IMR-90 (cell line): ENCODE data around the gene CEL. TPM values are rescaled to one million over a fixed set of nuclear protein-coding genes. Genes with fewer than 3 reads are reported as not detected.

ENCODE experiments used
- ATAC-seq: fragments of 200-7000 bp; cut with Tn5 transposase; 2 replicates; pipeline ENCODE4 v1.9.1; 2020; ENCODE audit warnings: low read depth, mild to moderate bottlenecking, moderate library complexity
- BruUV-seq: library from RNA; stranded (reverse); fragments of 400-500 nt; replicated peaks from 2 replicates; lab custom pipeline; 2021; lab: Mats Ljungman, UMichigan
- CTCF ChIA-PET: fragments of 300-600 bp; formaldehyde crosslinking; extraction: SDS; loops from one replicate; lab custom pipeline; 2021; ENCODE audit warnings: antibody characterized with exemption; lab: Yijun Ruan, JAX
- POLR2A ChIA-PET: fragments of 300-600 bp; sonication (Branson Sonifier 250); formaldehyde crosslinking; loops from one replicate; lab custom pipeline; 2022; ENCODE audit warnings: antibody characterized with exemption; ENCODE audit not compliant: unreplicated experiment; lab: Charles Lee
- DNase-seq: peaks from one replicate; pipeline ENCODE4 v3.0.0; 2013
- H2AFZ ChIP-seq: replicated peaks from 2 replicates; pipeline ENCODE3; 2013; ENCODE audit warnings: low read length, mild to moderate bottlenecking; ENCODE audit not compliant: poor library complexity
- H2AK5ac ChIP-seq: 2 replicates; pipeline ENCODE4 v1.6.1; 2013; ENCODE audit warnings: low read depth, low read length, inconsistent platforms
- H2AK9ac ChIP-seq: replicated peaks from 2 replicates; pipeline ENCODE3; 2013; ENCODE audit warnings: mild to moderate bottlenecking, low read depth, low read length, moderate library complexity; ENCODE audit not compliant: poor library complexity
- H2BK120ac ChIP-seq: 2 replicates; pipeline ENCODE4 v1.6.1; 2013; ENCODE audit warnings: low read depth, low read length, inconsistent platforms
- H2BK15ac ChIP-seq: 3 replicates; pipeline ENCODE4 v1.6.1; 2013; ENCODE audit warnings: low read depth, low read length, inconsistent platforms
- H2BK20ac ChIP-seq: 2 replicates; pipeline ENCODE4 v1.6.1; 2013; ENCODE audit warnings: low read depth, mild to moderate bottlenecking, inconsistent platforms, low read length, moderate library complexity
- H2BK5ac ChIP-seq: 2 replicates; pipeline ENCODE4 v1.6.1; 2013; ENCODE audit warnings: mild to moderate bottlenecking, low read depth, low read length, inconsistent platforms; ENCODE audit not compliant: poor library complexity, severe bottlenecking
- H3K14ac ChIP-seq: replicated peaks from 2 replicates; pipeline ENCODE4 v1.6.1; 2013; ENCODE audit warnings: low read depth, low read length, inconsistent platforms
- H3K18ac ChIP-seq: 2 replicates; pipeline ENCODE4 v1.6.1; 2013; ENCODE audit warnings: low read depth, low read length, control low read depth
- H3K23ac ChIP-seq: 2 replicates; pipeline ENCODE4 v1.6.1; 2013; ENCODE audit warnings: low read depth, low read length, inconsistent platforms
- H3K27ac ChIP-seq: 2 replicates; pipeline ENCODE4 v1.5.1; 2013; ENCODE audit warnings: mild to moderate bottlenecking, control low read depth, low read length; ENCODE audit not compliant: insufficient read depth
- H3K27me3 ChIP-seq: 2 replicates; pipeline ENCODE4 v1.6.1; 2013; ENCODE audit warnings: low read length; ENCODE audit not compliant: control insufficient read depth, insufficient read depth
- H3K36me3 ChIP-seq: 2 replicates; pipeline ENCODE4 v1.6.1; 2013; ENCODE audit warnings: low read length, mixed read lengths; ENCODE audit not compliant: control insufficient read depth, insufficient read depth
- H3K4ac ChIP-seq: 2 replicates; pipeline ENCODE4 v1.6.1; 2013; ENCODE audit warnings: low read depth, low read length, inconsistent platforms
- H3K4me1 ChIP-seq: 2 replicates; pipeline ENCODE4 v1.6.1; 2013; ENCODE audit warnings: low read length, mixed read lengths; ENCODE audit not compliant: control insufficient read depth, insufficient read depth
- H3K4me2 ChIP-seq: 2 replicates; pipeline ENCODE4 v1.6.1; 2013; ENCODE audit warnings: low read depth, mild to moderate bottlenecking, control low read depth, low read length, moderate library complexity
- H3K4me3 ChIP-seq: 2 replicates; pipeline ENCODE4 v1.5.1; 2013; ENCODE audit warnings: low read depth, mild to moderate bottlenecking, control low read depth, low read length, moderate library complexity; ENCODE audit not compliant: insufficient read depth
- H3K56ac ChIP-seq: 2 replicates; pipeline ENCODE4 v1.6.1; 2013; ENCODE audit warnings: low read length, inconsistent platforms; ENCODE audit not compliant: insufficient read depth; ENCODE audit errors: extremely low read depth
- H3K79me1 ChIP-seq, 2 experiments: 2 replicates each; pipeline ENCODE4 v1.6.1; 2013; ENCODE audit warnings: low read length in 2 of 2, inconsistent platforms in 1 of 2, low read depth in 1 of 2
- H3K9ac ChIP-seq: 2 replicates; pipeline ENCODE4 v1.6.1; 2013; ENCODE audit warnings: low read depth, low read length, control low read depth
- H3K9me1 ChIP-seq: 2 replicates; pipeline ENCODE4 v1.6.1; 2013; ENCODE audit warnings: low read length, inconsistent platforms; ENCODE audit not compliant: insufficient read depth
- H3K9me3 ChIP-seq: 2 replicates; pipeline ENCODE4 v1.6.1; 2013; ENCODE audit warnings: low read length; ENCODE audit not compliant: control insufficient read depth, insufficient read depth
- H4K20me1 ChIP-seq: 2 replicates; pipeline ENCODE4 v1.6.1; 2013; ENCODE audit warnings: low read length, inconsistent platforms; ENCODE audit not compliant: insufficient read depth
- H4K5ac ChIP-seq: 2 replicates; pipeline ENCODE4 v1.6.1; 2013; ENCODE audit warnings: mild to moderate bottlenecking, low read depth, low read length, control low read depth
- H4K8ac ChIP-seq, 2 experiments: 2 replicates each; pipeline ENCODE4 v1.6.1; 2013; ENCODE audit warnings: low read depth in 2 of 2, low read length in 2 of 2, control low read depth in 1 of 2, inconsistent platforms in 1 of 2
- H4K91ac ChIP-seq: 2 replicates; pipeline ENCODE4 v1.6.1; 2013; ENCODE audit warnings: low read depth, low read length, inconsistent platforms; ENCODE audit not compliant: insufficient read depth
- BHLHE40 ChIP-seq: fragments of 150-350 bp; IDR thresholded peaks from 2 replicates; pipeline ENCODE4 v1.6.1; 2016; ENCODE audit warnings: mild to moderate bottlenecking, low read depth, low read length
- CEBPB ChIP-seq: IDR thresholded peaks from 2 replicates; pipeline ENCODE4 v1.6.1; 2012; ENCODE audit warnings: low read depth, low read length, improper control_type of control experiment
- ELK1 ChIP-seq: fragments of 150-350 bp; IDR thresholded peaks from 2 replicates; pipeline ENCODE4 v1.6.1; 2016; ENCODE audit warnings: low read depth, mild to moderate bottlenecking, low read length, moderate library complexity, borderline replicate concordance
- MAFK ChIP-seq: IDR thresholded peaks from 2 replicates; pipeline ENCODE4 v1.6.1; 2012; ENCODE audit warnings: low read depth, low read length, improper control_type of control experiment
- MAZ ChIP-seq: IDR thresholded peaks from 2 replicates; pipeline ENCODE4 v1.6.1; 2012; ENCODE audit warnings: low read depth, mild to moderate bottlenecking, low read length, improper control_type of control experiment, moderate library complexity, borderline replicate concordance
- MXI1 ChIP-seq: IDR thresholded peaks from 2 replicates; pipeline ENCODE4 v1.6.1; 2012; ENCODE audit warnings: low read depth, mild to moderate bottlenecking, low read length, moderate library complexity, borderline replicate concordance
- NFE2L2 ChIP-seq: fragments of 150-350 bp; IDR thresholded peaks from 2 replicates; pipeline ENCODE4 v1.6.1; 2016; ENCODE audit warnings: low read depth, mild to moderate bottlenecking, low read length
- RAD21 ChIP-seq: IDR thresholded peaks from 2 replicates; pipeline ENCODE4 v1.6.1; 2012; ENCODE audit warnings: low read length, improper control_type of control experiment
- RCOR1 ChIP-seq: IDR thresholded peaks from 2 replicates; pipeline ENCODE4 v1.6.1; 2012; ENCODE audit warnings: mild to moderate bottlenecking, low read length, improper control_type of control experiment; ENCODE audit not compliant: insufficient replicate concordance
- RFX5 ChIP-seq: IDR thresholded peaks from 2 replicates; pipeline ENCODE4 v1.8.0; 2012; ENCODE audit warnings: low read depth, mild to moderate bottlenecking, low read length, moderate library complexity
- SMC3 ChIP-seq: fragments of 150-350 bp; IDR thresholded peaks from 2 replicates; pipeline ENCODE4 v1.6.1; 2016; ENCODE audit warnings: low read depth, mild to moderate bottlenecking, antibody characterized with exemption, low read length, moderate library complexity
- USF2 ChIP-seq: fragments of 150-350 bp; IDR thresholded peaks from 2 replicates; pipeline ENCODE4 v1.6.1; 2017; ENCODE audit warnings: mild to moderate bottlenecking, antibody characterized with exemption, low read length, low read depth
- WGBS, 2 experiments: methylation state at CpG; one replicate each; pipeline versions ENCODE4 v1.1.5 to v1.1.7; 2013; ENCODE audit warnings: missing lambda C conversion rate in 2 of 2; ENCODE audit not compliant: insufficient read length in 1 of 2; ENCODE audit errors: extremely low coverage in 2 of 2; 5-methylcytosine and 5-hydroxymethylcytosine counted together
- dilution Hi-C: fragments of 300-500 bp; cut with HindIII; formaldehyde crosslinking; loops from one replicate; pipeline ENCODE4 v1.14.3; 2018; ENCODE audit warnings: low sequenced_read_pairs; ENCODE audit not compliant: unreplicated experiment
- in situ Hi-C: fragments of 300-500 bp; cut with MboI; formaldehyde crosslinking; loops from 3 replicates; pipeline ENCODE4 v1.14.3; 2019; ENCODE audit warnings: low sequenced_read_pairs, inconsistent platforms, mixed read lengths
- intact Hi-C: fragments of 100-400 bp; cut with micrococcal nuclease; formaldehyde crosslinking; loops from 2 replicates; pipeline ENCODE4 v1.10.0; 2022
- polyA plus RNA-seq, 3 experiments: library from polyadenylated mRNA; depleted of rRNA; stranded (reverse); fragments of >200 nt; gene quantifications; 2 replicates each; pipeline ENCODE4 v1.2.3, GENCODE V29; 2012; ENCODE audit warnings: low replicate concordance in 1 of 3
- total RNA-seq: library from RNA; depleted of rRNA; stranded (reverse); fragments of >200 nt; gene quantifications from 2 replicates; pipeline ENCODE4 v1.2.3, GENCODE V29; 2012

The CEL gene
- total and polyA plus RNA-seq, 2 of the 4 experiments (the other 2 are of a cell fraction): under 0.01 to 0.75 TPM

GRCh38 chr9:133089271-133089671 is 27.5 kb downstream of the CEL start:
- BruUV-seq: no TSS peak
- no peak overlapping the region for H4K8ac ChIP-seq
- no peaks in the 10 kb centered on the region for H3K9me3 ChIP-seq
- H3K9me1 ChIP-seq: no peaks in the 10 kb centered on the region
- dilution Hi-C loops: no loop called here
- H3K4ac ChIP-seq: no peak overlapping the region
- no peak overlapping the region for H3K9ac ChIP-seq
- H3K4me3 ChIP-seq: no peak overlapping the region
- CTCF ChIA-PET: no interaction called here
- DNase-seq: no peak
- no peak overlapping the region for H3K4me2 ChIP-seq
- no peak overlapping the region for H2BK15ac ChIP-seq
- H3K4me1 ChIP-seq: no peaks in the 10 kb centered on the region
- H2BK120ac ChIP-seq: no peak overlapping the region
- H3K14ac ChIP-seq: no peak overlapping the region
- no peak overlapping the region for H2AFZ ChIP-seq
- no peak for TF ChIP-seq RCOR1
- no peak for TF ChIP-seq CEBPB
- no peak for TF ChIP-seq MXI1
- TF ChIP-seq USF2: no peak
- no peak for TF ChIP-seq NFE2L2
- no peak for TF ChIP-seq RAD21
- TF ChIP-seq MAZ: no peak
- no peak for TF ChIP-seq SMC3
- no peak for TF ChIP-seq MAFK
- no peak for TF ChIP-seq ELK1
- TF ChIP-seq BHLHE40: no peak
- no peak for TF ChIP-seq RFX5
- no peak overlapping the region for H3K23ac ChIP-seq
- H4K5ac ChIP-seq: no peak overlapping the region
- no peak overlapping the region for H2BK5ac ChIP-seq
- no peak overlapping the region for H3K27ac ChIP-seq
- no peak overlapping the region for H2BK20ac ChIP-seq
- 90% methylated on average over 5 of the region's 6 CpGs; no CpG with 5 or more reads in 1 of the 2 experiments for WGBS, 2 experiments
- intact Hi-C loops: no loop called here
- no peak overlapping the region for H4K91ac ChIP-seq
- H3K18ac ChIP-seq: no peak overlapping the region
- no peaks in the 10 kb centered on the region for H3K36me3 ChIP-seq
- no peak overlapping the region for H2AK5ac ChIP-seq
- POLR2A ChIA-PET: no interaction called here
- H2AK9ac ChIP-seq: no peak overlapping the region
- H3K56ac ChIP-seq: no peak overlapping the region
- in situ Hi-C loops: no loop called here
- H3K79me1 ChIP-seq: no peaks in the 10 kb centered on the region
- H4K20me1 ChIP-seq: no peaks in the 10 kb centered on the region
- ATAC-seq: no peak
- H3K27me3 ChIP-seq: peaks cover 3% of the 10 kb centered on the region; the same call in 1 of the 2 replicates
